Activated effector memory CD4-positive, alpha-beta T cell treated with anti-CD3 and anti-CD28 coated beads, Interleukin-2, amount 50 U/mL, for 16 hours (primary cell): ENCODE results near the gene MAP2K5.
A peak's percentile ranks its signal among the peaks of the same experiment; 100 is the strongest.

Experiments
- DNase-seq: peaks from one replicate; pipeline ENCODE4 v3.0.0-alpha.2; 2020

The MAP2K5 gene

DNA sequence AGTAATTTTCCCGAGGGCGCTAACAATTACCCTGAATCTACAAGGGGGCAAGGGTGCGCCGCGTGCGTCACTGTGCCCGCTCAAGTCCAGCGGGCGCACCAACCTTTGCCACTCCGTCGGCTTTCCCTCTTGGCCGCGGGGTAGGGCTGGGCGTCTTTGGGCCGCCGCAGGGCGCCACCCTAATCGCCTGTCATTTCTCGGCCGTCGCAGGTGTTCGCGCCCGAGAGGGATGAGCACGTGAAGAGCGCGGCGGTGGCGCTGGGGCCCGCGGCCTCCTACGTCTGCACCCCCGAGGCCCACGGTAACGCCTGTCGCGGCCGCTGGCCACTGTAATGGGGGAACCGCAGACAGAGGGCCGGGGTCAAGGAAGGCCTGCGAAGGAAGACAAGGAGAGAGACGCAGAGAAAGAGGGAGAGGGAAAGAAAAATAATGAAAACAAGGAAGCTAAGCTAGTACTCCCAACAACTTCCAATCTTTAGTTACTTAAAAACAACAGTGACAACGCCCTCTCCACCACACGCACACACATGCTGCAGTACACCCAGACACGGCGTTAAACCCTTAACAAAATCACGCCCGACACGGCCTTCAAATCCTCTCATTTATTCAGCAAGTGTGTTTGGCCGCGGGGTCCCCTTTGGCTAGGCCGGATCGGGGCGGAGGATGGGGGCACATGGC lies 286.6 kb downstream of the MAP2K5 start:
- peak; percentile 57 for DNase-seq

DNA sequence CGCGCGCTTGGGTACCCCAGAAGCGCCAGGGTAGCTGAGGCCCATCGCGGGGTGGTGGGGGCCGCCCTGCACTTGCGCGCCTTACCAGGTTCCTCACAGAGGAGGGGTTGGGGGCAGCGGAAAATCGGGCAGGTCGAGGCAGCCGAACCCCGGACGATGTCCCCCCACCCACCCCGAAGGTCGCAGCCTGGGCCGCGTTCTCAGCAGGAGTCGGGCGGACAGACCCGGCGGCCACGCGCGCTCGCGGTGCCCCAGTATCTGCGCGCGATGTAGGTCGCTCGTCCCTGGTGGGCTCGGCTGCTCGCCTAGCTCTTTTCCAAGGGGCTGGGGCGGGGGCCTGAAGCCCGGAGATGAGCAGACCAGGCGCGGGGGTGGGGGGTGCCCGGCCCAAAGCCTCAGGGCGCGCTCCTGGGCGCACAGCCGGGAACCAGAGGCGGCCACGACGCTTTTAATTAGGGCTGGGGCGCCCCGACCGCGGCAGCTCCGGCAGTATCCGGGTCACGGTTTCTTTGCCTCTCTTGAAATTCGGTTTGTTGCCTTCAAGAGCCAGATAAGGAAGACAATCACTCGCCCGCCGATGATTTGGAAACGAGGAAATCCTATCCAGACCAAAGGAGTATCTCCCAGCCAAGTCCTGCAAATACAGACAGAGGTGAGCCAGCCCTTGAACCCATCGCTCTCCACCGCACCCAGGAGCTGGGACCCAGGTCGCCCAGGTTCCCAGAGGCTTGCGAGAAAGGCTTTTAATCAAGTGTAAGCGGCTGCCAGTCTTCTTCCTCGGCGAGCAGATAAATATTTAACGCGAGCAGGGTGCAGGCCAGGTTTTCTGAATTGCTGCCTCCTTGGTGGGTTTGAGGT lies 287.4 kb downstream of the MAP2K5 start:
- DNase-seq = no peak

DNA sequence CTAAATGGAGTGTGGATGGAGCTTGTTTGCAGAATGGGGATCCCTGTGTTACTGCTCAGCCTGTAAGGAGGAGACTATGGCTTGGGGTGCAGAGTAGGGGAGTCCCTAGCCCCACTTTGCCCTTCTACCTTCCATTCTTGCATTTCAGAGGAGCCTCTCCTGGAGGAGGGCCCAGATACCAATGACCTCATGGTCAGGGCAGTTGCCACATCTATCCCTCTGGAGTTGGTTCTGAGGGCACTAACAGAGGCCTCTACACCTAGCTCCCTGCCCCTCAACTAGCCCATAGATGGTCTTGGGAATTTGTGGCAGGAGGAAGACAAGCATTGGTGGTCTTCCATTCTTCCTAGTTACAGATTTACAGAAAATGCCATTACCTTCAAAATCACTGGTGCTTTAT lies 288.9 kb downstream of the MAP2K5 start:
- peak; percentile 27 for DNase-seq

DNA sequence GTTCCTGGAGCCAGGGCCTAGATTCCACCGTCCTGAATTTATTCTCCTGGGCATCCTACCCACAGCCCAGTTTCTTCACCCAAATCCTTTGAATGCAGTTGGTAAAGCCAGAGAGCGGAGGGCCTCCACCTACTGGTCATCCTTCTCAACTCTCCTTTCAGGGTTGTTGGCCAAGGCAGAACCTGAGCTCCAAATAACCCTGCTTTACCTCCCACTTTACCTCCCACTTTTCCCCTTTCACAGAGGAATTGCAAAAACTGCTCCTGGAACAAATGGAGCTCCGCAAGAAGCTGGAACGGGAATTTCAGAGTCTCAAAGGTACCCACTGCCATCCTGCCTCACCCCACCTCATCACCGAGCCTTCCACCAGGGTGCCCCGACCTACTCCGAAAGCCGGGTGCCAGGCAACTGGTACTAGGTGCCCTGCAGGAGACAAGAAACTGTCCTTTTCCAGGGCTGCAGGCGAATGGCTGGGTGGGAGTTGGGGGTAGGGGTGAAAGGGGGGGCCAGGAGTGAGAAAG lies 289.6 kb downstream of the MAP2K5 start:
- peak; percentile 62 for DNase-seq

DNA sequence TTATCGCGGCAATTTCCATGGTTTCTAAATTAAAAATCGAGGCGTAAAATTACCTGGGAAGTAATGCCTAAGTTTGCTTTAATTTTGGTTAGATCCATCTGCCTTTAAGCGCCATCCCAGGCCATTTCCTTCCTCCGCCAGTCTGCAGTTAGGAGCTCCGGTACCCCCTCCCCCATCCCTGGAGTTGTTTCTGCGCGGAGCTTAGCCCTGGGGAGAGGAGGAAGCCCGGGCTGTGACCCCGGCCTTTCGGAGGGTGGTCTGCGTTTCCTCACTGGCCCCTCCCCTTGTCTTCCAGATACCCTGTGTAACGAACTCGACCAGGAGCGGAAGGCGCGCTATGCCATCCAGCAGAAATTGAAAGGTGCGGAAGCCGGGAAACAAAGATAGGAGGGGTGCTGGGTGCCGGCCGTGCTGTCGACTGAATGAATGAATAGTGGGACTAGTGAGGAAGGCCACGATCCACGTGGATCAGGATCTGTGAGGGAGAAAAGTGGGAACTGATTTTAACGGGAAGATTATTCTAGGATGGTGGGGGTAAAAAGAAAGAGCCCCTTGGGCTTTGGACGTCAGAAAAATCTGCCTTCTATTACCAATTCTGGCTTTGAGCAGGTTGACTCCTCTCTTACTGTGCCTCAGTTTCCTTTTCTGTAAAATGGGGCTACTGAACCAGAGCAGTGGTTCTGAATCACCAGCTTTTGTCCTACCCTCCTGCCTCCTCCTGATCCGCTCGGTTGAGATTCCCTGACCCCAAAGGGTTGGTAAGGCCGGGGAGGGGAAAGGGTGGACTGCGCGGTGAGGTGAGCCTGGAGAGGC lies 290.6 kb downstream of the MAP2K5 start:
- peak; percentile 53 for DNase-seq

DNA sequence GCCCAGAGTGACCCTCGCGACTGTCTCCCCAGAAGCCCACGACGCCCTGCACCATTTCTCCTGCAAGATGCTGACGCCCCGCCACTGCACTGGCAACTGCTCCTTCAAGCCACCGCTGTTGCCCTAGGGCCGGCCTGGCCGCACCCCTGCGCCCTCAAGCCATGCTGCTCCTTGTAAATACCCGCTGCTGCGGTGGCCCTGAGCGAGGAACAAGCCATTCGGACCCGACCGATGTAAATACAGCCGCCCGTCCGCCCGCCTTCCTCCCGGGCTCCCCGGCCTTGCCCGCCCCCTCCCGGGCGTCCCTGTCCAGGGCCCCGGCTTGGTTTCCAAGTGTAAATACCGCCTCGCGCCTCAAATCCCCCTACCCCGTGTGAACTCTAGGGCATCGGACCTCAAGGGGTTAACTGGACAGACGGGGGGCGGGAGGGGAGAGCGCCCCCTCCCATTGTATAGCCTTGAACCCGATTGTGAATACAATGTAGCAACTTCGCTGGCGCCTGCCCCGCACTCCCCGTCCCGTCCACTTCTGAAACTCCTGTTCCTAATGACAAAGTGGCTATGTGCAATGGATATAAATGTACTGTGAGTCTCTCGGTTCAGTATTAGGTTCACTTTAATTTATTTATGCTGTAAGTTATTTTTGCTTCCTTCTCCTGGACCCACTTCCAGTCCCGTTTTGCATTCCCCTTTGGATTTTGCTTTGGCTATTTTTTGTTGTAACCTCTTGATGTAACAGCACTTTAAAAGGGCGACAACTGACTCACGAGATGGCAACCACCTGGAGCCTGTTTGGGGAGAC lies 291.4 kb downstream of the MAP2K5 start:
- DNase-seq = no peak

DNA sequence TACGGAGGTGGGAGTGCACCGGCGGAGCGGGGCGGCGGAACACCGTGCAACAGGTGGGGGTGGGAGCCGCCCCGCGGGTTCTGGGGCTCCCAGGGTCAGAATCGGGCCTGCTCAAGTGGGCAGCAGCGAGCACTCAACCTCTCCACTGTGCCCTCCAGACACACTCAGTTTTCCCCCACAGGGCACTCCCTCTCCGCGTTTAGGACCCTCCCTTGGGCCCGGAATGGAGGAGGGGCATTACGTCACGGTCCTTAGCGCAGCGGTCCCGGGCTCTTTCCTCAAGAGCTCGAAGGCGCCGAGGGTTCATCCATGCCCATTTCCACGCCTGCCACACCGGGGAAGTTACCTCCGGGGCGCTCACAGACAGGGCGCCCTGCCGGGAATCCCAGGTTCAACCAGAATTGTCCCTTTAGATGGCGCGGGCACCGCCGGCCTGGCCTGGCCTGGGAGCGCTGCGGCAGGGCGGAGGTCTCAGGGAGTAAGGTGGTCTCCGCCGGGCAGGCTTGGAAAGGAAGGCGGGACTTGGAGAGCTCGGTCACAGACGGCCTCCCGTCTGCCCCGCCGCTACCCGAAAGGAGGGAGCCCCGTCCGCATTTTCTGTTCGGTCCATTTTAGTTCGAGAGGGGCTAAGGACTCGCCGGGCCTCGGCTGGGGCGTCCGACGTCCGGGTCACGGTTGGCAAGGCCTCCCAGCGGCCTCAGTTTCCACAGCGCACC lies 292.2 kb downstream of the MAP2K5 start:
- peak; percentile 65 for DNase-seq

DNA sequence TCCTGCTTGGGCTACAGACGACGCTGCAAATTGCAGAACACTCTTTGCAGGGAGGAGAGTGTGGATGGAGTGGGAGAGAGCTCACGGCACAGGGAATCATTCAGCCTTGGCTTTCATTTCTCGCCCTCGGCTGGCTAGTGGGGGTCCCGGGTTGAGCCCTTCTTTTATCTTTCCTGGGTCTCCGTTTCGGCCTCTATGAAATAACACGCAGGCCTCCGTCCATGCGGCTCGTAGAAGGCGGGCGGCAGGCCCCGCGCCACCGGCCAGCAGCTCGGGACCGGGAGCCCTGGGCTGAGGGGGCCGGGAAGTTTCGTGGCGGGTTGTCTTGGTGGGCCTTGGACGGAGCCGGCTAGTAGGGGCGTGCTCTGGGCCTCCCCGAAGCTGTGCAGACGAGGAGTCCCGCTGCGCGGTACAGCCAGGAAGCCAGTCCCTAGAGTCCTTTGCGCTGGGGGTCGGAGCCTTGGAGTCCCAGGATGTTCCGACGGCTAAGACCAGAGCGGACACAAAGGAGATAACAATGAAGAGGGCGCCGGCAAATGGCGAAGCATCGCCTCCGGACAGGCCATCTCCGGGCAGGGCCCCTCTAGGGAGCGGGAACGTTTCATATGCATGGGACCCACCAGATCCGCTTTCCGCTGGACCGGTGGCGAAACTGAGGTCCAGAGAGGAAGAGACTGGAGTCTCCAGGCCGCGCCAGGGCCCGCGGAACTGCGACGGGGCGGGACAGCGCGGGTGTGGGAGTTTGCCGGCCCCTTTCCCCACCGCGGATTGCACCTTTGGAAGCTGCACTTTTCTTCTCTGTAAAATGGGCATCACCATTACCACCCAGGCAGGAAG lies 293.0 kb downstream of the MAP2K5 start:
- DNase-seq = no peak

DNA sequence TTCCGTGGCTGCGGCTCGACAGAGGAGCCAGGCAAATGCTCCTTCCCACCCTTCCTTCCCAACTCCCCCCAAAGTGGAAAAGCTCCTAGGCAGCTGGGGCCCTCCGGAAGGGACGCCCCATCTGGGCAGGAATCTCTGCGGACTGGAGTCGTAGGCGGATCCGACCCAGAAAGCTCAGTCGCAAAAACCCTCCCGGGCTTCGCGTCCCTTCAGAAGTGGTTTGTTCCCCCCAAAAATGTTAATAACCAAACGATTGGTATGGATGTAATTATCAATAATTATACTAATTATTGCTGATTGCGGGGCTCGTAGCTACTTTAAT lies 293.6 kb downstream of the MAP2K5 start:
- no peak for DNase-seq

DNA sequence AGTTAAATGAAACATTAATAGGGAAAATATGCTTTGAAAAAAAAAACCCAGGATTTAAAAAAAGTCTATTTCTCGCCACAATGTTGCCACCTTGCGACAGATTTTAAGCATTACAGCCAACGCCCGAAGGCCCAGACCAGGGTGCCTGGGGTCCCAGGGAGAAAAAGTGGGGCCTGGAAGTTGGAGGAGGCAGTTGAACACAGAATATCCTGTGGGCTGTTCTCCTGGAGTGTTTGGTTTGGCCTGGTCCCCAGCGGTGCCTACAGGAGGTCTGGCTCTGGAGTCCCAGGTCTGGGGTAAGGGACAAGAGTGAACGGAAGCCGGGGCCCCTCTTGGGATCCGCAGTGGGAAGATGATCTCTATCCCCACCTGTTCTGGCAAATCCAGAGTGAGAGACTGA lies 294.0 kb downstream of the MAP2K5 start:
- peak; percentile 81 for DNase-seq

DNA sequence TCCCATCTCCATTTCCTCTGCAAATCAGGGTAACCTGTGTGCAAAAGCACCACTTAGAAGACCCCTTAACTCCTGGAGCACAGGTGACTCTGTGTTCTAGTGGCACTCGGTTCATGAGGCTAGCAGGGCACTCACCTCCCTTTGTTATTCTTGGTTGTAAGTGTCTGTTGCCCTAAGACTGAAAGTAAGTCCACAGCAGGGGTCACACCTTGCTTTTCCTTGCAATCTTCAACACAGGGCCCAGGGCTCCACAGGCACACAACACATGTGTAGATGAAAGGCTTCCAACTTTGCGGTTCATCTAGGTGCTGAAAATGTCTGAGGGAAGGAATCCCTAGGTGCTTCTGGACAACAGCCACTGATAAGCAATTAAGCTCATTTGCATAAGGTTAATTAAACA lies 294.5 kb downstream of the MAP2K5 start:
- DNase-seq = no peak

DNA sequence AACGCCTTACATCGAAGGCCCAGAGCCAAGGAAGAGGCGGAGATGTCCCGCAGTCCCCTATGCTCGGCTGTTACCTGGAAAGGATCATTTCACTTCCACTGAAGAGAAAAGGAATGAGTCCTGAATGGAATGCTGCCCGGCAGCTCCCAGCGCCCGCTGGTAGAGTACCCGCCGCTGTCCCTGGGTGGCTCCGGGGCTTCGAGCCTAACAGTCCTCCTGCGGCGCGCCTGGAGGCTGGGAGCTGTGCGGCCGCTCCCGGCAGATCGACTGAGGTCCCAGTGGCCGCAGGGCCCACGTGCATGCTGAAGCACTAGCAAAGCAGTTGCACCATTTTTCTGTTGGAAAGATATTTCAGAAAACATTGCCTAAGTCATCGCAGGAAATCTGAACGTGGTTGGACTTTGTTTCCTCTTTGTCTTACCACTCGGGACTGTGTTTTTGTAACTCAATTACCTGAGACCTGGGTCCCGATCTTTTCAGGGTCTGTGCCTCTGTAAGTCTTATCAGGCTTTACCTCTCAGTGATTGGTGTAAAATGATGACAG lies 296.4 kb downstream of the MAP2K5 start:
- no peak for DNase-seq

DNA sequence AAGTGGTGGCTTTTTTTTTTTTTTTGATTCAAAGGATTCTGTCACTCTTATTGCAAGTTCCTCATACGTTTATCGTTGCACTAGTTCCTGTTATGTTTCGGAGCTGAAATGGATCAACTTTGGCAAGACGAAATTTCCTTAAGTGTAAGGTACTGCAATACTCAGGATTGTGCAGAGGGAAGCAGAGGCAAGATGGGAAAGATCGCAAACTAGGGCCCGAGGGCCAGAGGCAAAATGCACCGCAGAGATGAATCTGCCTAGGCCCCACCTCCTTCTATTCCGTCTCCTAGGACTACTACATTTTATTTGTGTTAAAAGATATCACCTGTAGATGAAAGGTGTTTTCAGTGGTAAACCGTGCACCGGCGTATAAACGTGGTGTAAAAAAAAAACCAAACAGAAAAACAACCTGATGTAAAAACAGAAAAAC lies 297.0 kb downstream of the MAP2K5 start:
- no peak for DNase-seq

DNA sequence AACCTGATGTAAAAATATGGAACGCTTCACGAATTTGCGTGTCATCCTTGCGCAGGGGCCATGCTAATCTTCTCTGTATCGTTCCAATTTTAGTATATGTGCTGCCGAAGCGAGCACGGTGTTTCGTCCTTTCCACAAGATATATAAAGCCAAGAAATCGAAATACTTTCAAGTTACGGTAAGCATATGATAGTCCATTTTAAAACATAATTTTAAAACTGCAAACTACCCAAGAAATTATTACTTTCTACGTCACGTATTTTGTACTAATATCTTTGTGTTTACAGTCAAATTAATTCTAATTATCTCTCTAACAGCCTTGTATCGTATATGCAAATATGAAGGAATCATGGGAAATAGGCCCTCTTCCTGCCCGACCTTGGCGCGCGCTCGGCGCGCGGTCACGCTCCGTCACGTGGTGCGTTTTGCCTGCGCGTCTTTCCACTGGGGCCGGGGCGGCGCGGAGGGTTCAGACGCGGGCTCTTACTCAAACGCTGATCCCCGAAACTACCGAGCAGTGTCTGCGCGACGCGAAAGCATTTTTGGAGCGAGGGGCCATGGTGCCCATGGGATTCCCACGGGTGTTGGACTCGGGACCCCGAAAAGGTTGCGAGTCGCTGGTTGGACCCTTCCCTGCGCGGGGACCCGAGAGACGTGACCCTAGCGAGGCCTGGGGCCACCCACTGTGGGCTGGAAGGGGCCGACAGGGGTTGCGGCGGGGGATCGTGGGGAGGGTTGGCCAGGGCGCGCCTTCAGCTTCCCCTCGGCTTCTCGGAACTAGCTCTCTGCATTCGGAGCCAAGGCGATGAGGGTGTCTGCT lies 297.6 kb downstream of the MAP2K5 start, which contains the start of gene RNU6-1:
Gene RNU6-1 (minus strand): TSS at position 117 of the 820 bp plus-strand sequence.
- peak; percentile 99 for DNase-seq

DNA sequence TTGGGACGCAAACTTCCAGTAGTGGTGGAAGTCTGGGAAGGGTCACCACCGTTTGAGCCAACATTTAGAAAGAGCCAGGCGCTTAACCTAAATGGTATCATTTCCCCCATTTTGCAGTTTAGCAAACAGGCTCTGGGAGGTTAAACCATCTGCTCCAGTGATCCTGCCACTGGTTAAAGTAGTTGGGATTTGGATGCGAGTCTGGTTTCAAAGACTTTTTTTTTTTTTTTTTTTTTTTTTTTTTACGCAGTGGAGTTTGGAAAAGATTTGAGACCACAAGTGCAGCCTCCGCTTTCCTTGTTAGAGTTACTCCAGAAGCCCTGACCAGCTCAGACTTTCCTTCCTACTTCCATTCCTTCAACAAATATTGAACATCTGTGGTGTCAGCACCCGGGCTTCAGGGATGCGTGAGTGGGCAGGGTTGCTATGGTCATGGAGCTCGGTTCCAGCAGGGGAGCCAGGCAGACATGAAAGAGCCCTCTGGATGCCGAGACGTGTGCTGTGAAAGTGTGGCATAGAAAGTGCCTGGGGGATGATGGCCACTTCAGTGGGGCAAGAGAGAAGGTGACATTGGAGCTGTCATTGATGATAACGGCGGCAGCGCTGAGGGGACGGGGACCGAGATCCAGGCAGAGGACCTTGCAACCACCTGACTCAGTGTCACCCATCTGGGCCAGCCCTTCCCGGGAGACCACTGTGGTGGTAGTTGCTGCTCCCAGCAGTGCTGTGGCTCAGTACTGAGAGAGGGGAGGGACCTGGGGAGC lies 298.4 kb downstream of the MAP2K5 start:
- no peak for DNase-seq

DNA sequence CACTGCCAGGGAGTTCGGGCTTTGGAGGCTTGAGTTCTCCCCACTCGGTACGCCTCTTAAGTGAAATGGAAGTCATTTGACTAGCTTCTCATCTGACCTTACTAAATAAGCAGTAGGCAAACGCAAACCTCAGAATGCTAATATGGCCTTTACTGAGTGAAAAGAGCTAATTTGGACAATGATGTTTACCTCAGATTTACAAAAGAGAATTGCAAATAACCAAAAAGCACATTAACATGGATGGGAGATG lies 298.9 kb downstream of the MAP2K5 start:
- DNase-seq = no peak

DNA sequence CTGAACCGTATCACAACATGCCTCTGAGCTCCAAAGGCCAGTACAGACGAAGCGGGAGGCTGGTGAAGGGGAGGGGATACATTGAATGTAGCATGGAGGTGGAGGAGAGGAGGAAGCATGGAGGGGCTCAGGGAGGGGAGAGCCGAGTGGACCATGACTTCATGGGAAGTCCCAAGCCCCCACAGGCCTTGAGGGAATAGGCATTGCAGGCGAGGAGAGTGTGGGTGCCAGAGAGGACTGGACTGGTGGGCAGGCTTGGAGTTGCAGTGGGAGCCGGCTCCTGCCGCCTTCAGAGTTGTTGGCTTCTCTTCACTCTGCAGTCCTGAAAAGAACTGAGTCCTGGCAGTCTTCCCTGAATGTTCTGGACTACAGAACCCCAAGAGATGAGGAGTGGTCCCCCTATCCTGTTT lies 300.6 kb downstream of the MAP2K5 start:
- no peak for DNase-seq

DNA sequence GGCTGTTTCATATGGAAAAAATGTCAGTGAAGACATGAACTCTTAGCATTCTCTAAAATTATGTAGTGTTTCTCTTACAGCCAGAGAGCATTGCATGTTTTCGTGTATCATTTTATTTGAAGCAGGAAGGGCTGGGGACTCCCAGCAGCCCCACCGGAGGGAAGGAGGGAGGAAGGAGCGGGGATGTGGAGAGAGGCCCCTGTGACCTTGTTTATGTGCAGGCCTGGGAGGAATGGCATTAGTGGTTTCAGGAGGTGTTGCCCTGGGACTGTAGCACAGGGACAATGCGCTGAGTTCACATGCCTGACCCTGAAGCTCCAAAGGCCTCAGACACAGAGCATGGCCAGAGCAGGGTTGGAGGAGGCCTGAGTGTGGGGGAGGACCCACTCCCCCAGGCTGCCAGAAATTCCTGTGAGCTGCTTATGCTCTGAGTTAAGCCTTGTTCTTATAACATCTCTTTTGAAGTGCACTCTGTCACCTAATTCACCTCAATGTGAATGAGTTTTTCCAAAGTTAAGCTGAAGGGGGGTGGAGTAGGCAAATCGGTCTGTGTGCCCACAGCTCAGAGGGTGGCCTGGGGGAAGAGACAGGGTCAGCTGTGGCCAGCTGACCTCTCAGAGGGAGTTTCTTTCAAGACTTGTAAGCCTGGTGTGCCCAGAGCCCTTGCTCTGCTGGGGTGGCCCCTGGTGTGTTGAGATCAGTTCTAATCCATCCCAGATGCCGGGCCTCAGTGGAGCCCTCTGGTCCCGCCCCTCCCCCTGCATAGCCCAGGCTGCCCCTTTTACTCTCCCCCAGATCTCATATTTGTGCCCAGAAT lies 301.3 kb downstream of the MAP2K5 start:
- no peak for DNase-seq
